Endometrial microvascular endothelial cells (primary cell): ENCODE measurements around the gene SLC29A1. TPM values are rescaled to one million over a fixed set of nuclear protein-coding genes. Genes with fewer than 3 reads are reported as not detected.

Experiments used
- in situ Hi-C: cut with HindIII; loops from 2 replicates; pipeline ENCODE4 v1.10.0; 2017; ENCODE audit warnings: low sequenced_read_pairs, low pct_unique_long_range_greater_than_20kb; ENCODE audit errors: inconsistent ontology term
- total RNA-seq: library from RNA; depleted of rRNA; stranded (reverse); fragments of >200 nt; gene quantifications from one replicate; pipeline ENCODE4 v1.2.3, GENCODE V29; 2015; ENCODE audit errors: inconsistent ontology term

SLC29A1 gene
- total RNA-seq, 1 donor from 2014 or later = 158 TPM

DNA sequence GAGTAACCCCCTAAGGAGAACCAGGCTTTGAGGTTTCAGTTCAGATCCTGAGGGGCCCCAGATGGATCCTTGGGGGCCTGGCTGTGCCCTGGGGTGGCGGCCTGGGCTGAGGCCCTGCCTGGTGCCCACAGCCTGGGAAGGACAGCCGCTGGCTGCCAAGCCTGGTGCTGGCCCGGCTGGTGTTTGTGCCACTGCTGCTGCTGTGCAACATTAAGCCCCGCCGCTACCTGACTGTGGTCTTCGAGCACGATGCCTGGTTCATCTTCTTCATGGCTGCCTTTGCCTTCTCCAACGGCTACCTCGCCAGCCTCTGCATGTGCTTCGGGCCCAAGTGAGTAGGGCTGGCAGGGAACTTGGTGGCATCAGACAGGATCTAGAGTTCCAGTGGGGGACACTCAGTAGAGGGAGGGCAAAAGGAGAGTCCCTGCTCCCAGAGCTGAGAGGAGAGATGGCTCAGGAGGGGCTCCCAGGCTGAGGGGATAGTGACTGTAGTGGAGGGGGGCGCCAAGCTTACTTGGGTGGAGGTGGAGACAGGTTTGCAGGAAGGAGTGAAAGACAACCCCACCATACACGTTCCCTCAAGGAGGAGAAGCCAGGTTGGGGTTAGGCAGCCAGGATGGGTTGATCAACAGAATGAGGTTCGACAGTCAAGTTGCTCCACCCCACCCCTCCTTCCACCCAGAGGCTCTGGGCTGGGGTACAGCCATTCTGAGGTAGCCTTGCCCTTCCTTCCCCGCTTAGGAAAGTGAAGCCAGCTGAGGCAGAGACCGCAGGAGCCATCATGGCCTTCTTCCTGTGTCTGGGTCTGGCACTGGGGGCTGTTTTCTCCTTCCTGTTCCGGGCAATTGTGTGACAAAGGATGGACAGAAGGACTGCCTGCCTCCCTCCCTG lies 9.5 kb downstream of the SLC29A1 start:
- in situ Hi-C loops = loop anchor here (10.0 kb wide), 1 partner anchor 128 kb away; no protein-coding TSS in a partner anchor

DNA sequence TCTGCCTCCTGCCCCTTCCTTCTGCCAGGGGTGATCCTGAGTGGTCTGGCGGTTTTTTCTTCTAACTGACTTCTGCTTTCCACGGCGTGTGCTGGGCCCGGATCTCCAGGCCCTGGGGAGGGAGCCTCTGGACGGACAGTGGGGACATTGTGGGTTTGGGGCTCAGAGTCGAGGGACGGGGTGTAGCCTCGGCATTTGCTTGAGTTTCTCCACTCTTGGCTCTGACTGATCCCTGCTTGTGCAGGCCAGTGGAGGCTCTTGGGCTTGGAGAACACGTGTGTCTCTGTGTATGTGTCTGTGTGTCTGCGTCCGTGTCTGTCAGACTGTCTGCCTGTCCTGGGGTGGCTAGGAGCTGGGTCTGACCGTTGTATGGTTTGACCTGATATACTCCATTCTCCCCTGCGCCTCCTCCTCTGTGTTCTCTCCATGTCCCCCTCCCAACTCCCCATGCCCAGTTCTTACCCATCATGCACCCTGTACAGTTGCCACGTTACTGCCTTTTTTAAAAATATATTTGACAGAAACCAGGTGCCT lies 10.2 kb downstream of the SLC29A1 start:
- in situ Hi-C loops = loop anchor here (10.0 kb wide), 1 partner anchor 129 kb away; no protein-coding TSS in a partner anchor

GRCh38 chr6:44234101-44235025 lies 11.0 kb downstream of the SLC29A1 start:
- in situ Hi-C loops = loop anchor here (10.0 kb wide), 1 partner anchor 130 kb away; no protein-coding TSS in a partner anchor

- in situ Hi-C loops = loop anchor here (10.0 kb wide), 1 partner anchor 130 kb away; no protein-coding TSS in a partner anchor
Observed at GRCh38 chr6:44235269-44235668, 11.9 kb downstream of the SLC29A1 start.

DNA sequence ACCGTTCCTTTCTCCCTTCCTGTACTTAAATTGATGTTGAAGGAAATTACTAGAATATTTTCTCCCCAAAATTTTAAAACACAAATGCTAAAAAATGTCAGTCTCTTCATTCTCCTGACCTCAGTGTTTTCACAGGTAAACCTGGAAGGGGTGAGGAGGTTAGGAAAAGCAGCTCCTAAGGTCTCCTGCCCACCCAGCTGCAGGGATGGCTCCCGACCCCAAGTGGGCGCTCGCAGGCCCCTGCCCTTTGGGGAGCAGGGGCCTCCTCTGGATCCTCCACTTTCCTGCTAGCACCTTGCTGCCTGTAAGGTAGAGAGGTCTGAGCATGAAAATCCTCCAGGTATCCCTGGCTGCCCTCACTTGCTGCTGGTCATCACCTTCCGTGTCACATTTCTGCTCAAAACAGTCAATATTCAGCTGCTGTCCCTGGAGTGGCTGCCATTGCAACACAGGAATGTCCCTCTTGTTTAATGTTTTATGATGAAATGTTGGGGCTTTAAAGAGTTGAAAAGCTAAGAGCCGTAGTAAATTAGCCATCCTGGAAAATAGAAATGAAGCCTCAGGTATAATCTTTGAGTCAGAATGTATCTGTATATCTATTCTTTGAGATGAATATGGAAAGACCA lies 12.6 kb downstream of the SLC29A1 start:
- in situ Hi-C loops = loop anchor here (10.0 kb wide), 1 partner anchor 131 kb away; no protein-coding TSS in a partner anchor

- in situ Hi-C loops = loop anchor here (10.0 kb wide), 1 partner anchor 132 kb away; no protein-coding TSS in a partner anchor
Observed at GRCh38 chr6:44237021-44237812, 13.8 kb downstream of the SLC29A1 start.

- in situ Hi-C loops = loop anchor here (10.0 kb wide), 1 partner anchor 133 kb away; no protein-coding TSS in a partner anchor
Observed at GRCh38 chr6:44237813-44238433, 14.5 kb downstream of the SLC29A1 start.

DNA sequence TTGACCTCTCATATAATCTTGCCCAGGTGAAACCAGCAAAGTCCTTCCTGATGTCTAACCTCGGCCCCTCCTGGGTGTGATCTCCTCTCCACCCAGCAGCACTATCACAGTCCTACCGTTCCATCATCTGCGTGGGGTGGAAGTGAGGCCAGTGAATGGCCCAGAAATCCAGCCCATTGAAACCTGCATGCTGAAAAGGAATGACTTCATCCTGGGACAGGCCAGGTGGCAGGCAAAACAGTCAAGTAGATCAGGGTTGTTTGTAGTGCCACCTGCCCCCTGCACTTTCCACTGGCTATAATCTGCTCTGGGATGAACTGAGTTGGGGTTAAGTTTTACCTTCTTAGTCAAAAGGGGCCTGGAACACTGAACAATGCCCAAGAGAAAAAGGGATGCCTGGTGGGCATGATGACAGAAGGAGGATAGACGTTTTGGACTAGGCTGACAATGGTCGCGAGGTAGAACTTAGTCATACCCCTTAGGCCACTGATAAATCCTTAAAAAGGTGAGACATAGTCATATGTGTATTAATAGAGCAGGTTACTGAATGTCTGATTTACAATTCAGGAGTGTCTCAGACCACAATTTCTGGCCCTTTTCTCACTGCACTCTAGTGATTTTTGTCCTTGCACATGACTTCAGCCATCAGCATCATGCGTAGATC lies 15.4 kb downstream of the SLC29A1 start:
- in situ Hi-C loops = loop anchor here (10.0 kb wide), 1 partner anchor 134 kb away; no protein-coding TSS in a partner anchor

GRCh38 chr6:44243345-44243744 lies 19.9 kb downstream of the SLC29A1 start:
- in situ Hi-C loops = no loop called here

GRCh38 chr6:44245391-44245911 lies 22.1 kb downstream of the SLC29A1 start:
- in situ Hi-C loops = no loop called here

DNA sequence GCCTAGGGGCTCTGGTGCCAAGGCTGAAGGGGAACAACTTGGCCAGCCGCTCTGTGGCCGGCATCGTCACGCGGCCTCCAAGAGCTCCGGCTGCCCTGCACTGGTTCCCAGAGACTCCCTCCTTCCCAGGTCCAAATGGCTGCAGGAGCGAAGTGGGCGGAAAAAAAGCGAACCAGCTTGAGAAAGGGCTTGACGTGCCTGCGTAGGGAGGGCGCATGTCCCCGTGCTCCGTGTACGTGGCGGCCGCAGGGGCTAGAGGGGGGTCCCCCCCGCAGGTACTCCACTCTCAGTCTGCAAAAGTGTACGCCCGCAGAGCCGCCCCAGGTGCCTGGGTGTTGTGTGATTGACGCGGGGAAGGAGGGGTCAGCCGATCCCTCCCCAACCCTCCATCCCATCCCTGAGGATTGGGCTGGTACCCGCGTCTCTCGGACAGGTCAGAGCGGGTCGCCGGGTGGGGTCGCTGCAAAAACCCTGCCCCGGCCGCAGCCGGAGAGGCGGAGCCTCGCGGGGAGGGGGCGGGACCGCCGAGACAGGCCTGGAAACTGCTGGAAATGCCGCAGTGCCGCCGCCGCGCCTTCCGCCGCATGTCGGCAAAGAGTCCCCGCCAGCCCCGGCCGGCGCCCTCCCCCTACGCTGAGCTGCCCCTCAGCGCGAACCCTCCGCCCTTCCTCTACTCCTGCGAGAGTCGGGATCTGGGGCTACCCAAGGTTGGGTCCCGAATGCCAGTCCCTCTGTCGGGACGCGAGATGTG lies 22.7 kb downstream of the SLC29A1 start:
- in situ Hi-C loops = no loop called here

DNA sequence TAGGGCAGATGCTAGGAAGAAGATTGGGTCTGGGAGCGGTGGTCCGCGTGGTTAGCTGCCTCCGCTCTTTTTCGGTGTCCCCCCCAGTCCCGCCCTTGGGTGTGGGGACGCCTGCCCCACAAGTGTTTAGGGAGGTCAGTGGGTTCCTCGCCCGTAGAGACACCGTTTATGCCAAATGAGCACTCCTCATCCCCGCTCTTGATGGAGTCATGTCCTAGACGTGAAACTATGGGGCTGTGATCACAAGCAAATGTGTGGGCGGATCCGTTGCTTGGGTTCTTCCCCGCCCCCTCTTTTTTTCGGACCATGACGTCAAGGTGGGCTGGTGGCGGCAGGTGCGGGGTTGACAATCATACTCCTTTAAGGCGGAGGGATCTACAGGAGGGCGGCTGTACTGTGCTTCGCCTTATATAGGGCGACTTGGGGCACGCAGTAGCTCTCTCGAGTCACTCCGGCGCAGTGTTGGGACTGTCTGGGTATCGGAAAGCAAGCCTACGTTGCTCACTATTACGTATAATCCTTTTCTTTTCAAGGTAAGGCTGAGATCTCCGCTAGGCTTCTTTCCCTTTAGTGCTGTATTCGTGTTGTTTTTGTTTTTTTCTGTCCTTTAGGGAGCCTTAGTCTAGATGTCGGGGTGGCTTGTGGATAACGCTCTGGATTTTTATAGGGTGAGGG lies 23.4 kb downstream of the SLC29A1 start, which contains the start of gene HSP90AB1:
Gene HSP90AB1 (plus strand): TSS at position 439 of the 675 bp plus-strand sequence. CDS start 1,529 bp downstream, outside the sequence.
- in situ Hi-C loops = no loop called here

- in situ Hi-C loops = no loop called here
Observed at GRCh38 chr6:44247338-44248302, 24.2 kb downstream of the SLC29A1 start.

GRCh38 chr6:44248579-44248978 lies 25.2 kb downstream of the SLC29A1 start:
- in situ Hi-C loops = no loop called here
